Skin of body (tissue), 2 donors: Measurements from ENCODE around the gene SCN3A. TPM values are rescaled to one million over a fixed set of nuclear protein-coding genes. Genes with fewer than 3 reads are reported as not detected.

Source experiments
- DNase-seq: peaks from one replicate; lab custom pipeline; 2025; lab: John Stamatoyannopoulos, UW
- total RNA-seq: library from RNA; depleted of rRNA; stranded (reverse); fragments of >200 nt; gene quantifications from one replicate; pipeline ENCODE4 v1.2.3, GENCODE V29; 2014

SCN3A gene
- total RNA-seq, 1 donor from 2014 or later, result 1.2 TPM

DNA sequence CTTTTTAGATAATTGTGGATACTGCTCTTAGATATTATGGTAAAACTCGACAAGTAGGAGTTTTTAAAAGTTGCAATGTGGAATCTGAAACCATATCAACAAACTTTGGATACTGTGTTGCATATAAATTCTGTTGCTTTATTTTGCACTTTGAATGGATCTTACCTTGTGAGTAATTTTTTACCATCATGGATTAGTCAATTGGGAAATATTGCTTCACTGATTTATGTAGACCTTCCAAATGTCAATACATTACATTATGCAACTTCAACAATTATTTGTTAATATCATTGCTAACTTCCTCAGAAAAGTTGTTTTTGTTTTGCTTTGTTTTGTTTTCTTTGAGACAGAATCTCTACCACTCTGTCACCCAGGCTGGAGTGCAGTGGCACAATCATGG is 146.5 kb downstream of the SCN3A start:
- DNase-seq, result no peak

DNA sequence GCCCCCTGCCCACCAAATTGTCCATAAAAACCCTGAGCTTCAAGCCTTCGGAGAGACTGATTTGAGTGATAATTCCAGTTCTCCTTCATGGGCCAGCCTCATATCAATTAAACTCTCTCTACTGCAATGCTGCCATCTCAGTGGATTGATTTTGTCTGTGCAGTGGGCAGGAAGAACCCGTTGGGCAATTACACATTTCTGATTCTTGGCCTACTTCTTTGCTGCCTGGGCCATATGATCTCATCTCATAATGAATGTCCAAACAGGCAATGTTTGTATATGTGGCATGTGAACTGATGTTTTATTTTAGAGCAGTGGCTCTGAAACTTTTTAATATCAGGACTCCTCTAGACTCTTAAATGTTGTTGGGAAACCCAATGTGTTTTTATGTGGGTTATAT is 147.3 kb downstream of the SCN3A start:
- DNase-seq, result no peak

DNA sequence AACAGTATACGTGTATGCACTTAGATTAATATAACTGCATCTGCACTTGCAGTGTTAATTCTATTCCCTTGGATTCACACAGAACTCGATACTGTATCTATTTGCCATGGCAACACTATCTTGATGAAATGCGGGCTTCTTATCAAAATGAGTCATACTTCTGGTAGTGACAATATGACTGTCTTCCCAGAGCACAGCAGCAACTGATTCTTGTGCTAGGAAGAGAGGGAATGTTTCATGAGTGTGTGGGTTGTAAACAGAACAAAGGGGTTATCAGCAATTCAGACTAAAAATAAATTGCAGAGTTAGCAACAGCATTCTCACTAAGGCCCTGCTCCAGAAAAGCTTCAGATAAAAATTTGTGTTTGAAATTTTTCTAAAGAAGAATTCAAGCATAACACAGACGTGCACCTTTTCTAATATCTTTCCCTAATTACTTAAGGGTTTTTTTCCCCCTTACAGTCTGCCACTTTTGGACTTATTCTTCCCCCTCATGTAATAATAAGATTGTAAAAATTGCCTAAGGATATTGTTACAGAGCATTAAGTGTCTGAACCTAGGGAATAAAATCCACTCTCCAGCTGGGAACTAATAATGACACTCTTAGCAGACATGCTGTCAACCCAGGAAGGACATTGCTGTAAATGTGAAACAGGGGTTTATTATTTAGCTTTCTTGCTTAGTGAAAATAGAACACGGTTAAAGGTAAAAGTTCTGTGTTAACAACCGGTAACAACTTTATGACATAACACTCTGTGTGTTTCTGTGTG is 148.6 kb downstream of the SCN3A start:
- no peak for DNase-seq

DNA sequence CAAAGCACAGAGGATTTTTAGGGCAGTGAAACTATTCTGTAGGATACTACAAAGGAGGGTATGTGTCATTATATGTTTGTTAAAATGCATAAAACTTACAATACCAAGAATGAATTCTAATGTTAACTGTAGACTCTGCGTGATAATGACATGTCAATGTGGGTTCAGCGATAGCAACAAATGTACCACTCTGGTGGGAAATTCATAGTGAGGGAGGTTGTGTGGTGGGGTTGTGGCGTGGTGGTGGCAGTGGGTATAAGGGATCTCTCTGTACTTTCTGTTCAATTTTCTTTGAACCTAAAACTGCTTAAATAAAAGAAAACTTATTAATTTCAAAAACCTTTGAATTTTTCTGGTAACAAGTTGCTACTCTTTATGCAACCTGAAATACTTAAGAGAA is 149.2 kb downstream of the SCN3A start:
- DNase-seq, result no peak

DNA sequence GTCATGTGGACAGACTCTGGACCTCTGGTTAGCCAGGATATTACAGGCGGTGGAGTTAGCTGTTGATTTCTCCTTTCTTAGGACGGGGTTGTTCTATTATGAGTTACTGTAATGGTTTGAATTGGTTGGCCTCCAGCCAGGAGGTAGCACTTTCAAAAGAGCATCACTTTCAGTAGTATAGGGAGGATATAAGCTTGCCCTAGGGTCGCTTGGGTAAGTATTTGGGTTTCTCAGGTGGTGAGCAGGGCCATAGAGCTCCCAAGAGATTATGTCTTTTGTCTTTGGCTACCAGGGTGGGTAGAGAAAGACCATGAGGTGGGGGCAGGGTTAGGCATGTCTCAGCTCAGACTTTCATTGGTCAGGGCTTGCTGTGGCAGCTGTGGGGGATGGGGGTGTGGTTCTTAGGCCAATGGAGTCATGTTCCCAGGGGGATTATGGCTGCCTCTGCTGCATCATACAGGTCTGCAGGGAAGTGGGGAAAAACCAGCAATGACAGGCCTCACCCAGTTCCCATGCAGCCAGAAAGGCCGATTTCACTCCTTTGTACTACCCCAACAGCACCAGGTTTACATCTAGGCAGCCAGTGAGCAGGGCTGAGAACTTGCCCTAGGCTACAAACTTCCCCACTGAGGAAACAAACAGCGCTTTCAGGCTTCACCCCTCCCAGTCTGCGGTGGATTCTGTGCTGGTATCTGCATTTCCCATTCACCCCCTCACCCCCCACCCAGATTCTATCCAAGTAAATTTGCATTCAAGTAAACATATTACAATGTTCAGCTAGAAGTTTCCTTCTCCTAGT is 159.1 kb downstream of the SCN3A start:
- no peak for DNase-seq

Other genes starting within 250 kb of the SCN3A start
- gene SLC38A11, start 248.5 kb downstream of the SCN3A start, total RNA-seq, result 0.69 TPM
- 0.20 TPM for gene SCN2A, start 35.4 kb upstream of the SCN3A start, total RNA-seq